ENCODE data around the gene RUNX2. TPM values are rescaled to one million over a fixed set of nuclear protein-coding genes. Genes with fewer than 3 reads are reported as not detected.
A peak's percentile ranks its signal among the peaks of the same experiment; 100 is the strongest.

Gene RUNX2
- total and polyA plus RNA-seq, 9 of the 15 experiments (the other 6 are each of a cell fraction or from before 2014, with no cell fraction given) = 0.29 to 1.00 (median 0.43) TPM

- no peaks in the 10 kb centered on the region for H3K36me3 ChIP-seq (ENCODE audit: control insufficient read depth, insufficient read depth, low read length)
- no peak overlapping the region for H3K4me3 ChIP-seq
- DNase-seq (ENCODE audit: extremely low read depth in 1 of 4, low spot score in 3 of 4) (no peak), ATAC-seq (no peak), FAIRE-seq (no peak)
- H3K4me2 ChIP-seq (ENCODE audit: insufficient read depth, low read length) = no peak overlapping the region
- no peaks in the 10 kb centered on the region for H3K4me1 ChIP-seq (replicated peaks in 1 of 2; ENCODE audit: control insufficient read depth in 2 of 2, insufficient read depth in 2 of 2, low read length in 2 of 2)
- H3K9me1 ChIP-seq (ENCODE audit: control insufficient read depth, insufficient read depth, low read length) = no peaks in the 10 kb centered on the region
- in situ Hi-C loops (cut with MboI) = no loop called here
- no peak overlapping the region for H3K9ac ChIP-seq (ENCODE audit: insufficient read depth in 1 of 2, low read depth in 2 of 2, low read length in 2 of 2)
- CTCF ChIA-PET (ENCODE audit: low intra/inter-chr PET ratio) = no interaction called here
- no peak overlapping the region for H2AFZ ChIP-seq (ENCODE audit: low read depth, low read length)
- H3K79me2 ChIP-seq (ENCODE audit: control insufficient read depth, insufficient read depth, low read length) = no peaks in the 10 kb centered on the region
- intact Hi-C loops (cut with micrococcal nuclease) = no loop called here
- POLR2A ChIA-PET = no interaction called here
- H4K20me1 ChIP-seq (replicated peaks; ENCODE audit: control insufficient read depth, insufficient read depth, low read length) = no peaks in the 10 kb centered on the region; the same call in 1 of the 2 replicates
- H3K27ac ChIP-seq (ENCODE audit: extremely low read depth, low read depth, low read length) = no peak overlapping the region
- peaks cover 0 to 17% of the 10 kb centered on the region in 2 experiments; a peak in 2 of 5 replicates for H3K27me3 ChIP-seq (ENCODE audit: control insufficient read depth in 2 of 2, insufficient read depth in 2 of 2, low read length in 2 of 2)
- H3K9me3 ChIP-seq (replicated peaks; ENCODE audit: control insufficient read depth, insufficient read depth, low read depth, low read length) = no peaks in the 10 kb centered on the region
- 0% methylated on average over 1 of the region's 1 CpG for WGBS (ENCODE audit: insufficient coverage, low coverage, missing lambda C conversion rate)
- no TSS peak for BruUV-seq (replicated peaks)
- no peak for TF ChIP-seq MXD1 (CRISPR knock-in tag; IDR thresholded peaks at IDR 0.05; ENCODE audit: borderline replicate concordance, poor library complexity, severe bottlenecking)
- TF ChIP-seq SAP30 (IDR thresholded peaks at IDR 0.05; ENCODE audit: borderline replicate concordance, insufficient read depth, low read depth, low read length, poor library complexity, severe bottlenecking) = no peak
- no peak for TF ChIP-seq MGA (IDR thresholded peaks at IDR 0.05)
- TF ChIP-seq SMARCB1 (IDR thresholded peaks at IDR 0.05; ENCODE audit: insufficient read length, low read depth) = no peak
- TF ChIP-seq TFE3 (CRISPR knock-in tag; IDR thresholded peaks at IDR 0.05) = no peak
- no peak for TF ChIP-seq KLF1 (tag; IDR thresholded peaks at IDR 0.05)
- TF ChIP-seq CEBPG (CRISPR knock-in tag; IDR thresholded peaks at IDR 0.05) = no peak
- TF ChIP-seq CEBPG (tag; conservative IDR thresholded peaks at IDR 0.05 in 1 of 2, IDR thresholded peaks at IDR 0.05 in 1 of 2) = peak; percentile 33 to 75; a peak in 3 of 4 replicates
These were observed 360.1 kb downstream of the RUNX2 start for GRCh38 chr6:45688180-45688579.

Data from K562 (cell line).